ENCODE results near the gene DHRS11.

GRCh38 chr17:36614081-36614480 is 22.4 kb downstream of the DHRS11 start:
- TF ChIP-seq EZH2 (IDR thresholded peaks at IDR 0.05; ENCODE audit: insufficient read depth, poor library complexity, severe bottlenecking) = no peak
- TF ChIP-seq EZH2phosphoT487 (IDR thresholded peaks at IDR 0.05; ENCODE audit: insufficient read depth, low read depth) = no peak

Measured in GM23248 (cell line).